IPS DF 19.7 (cell line): Measurements from ENCODE around the gene TMEM120A.

Source experiments
- DNase-seq: peaks from one replicate; pipeline ENCODE4 v3.0.0-alpha.2; 2013; ENCODE audit warnings: low read depth, low spot score

The TMEM120A gene

GRCh38 chr7:75981453-75982305, 12.7 kb downstream of the TMEM120A start:
- DNase-seq = no peak

GRCh38 chr7:75981203-75981452, 13.3 kb downstream of the TMEM120A start:
- no peak for DNase-seq

GRCh38 chr7:75980430-75981202, 13.8 kb downstream of the TMEM120A start:
- no peak for DNase-seq

GRCh38 chr7:75979759-75980429, 14.5 kb downstream of the TMEM120A start:
- DNase-seq = no peak

- no peak for DNase-seq
Observed at GRCh38 chr7:75977743-75978142, 16.7 kb downstream of the TMEM120A start.

GRCh38 chr7:75971961-75972763, 22.2 kb downstream of the TMEM120A start:
- no peak for DNase-seq

GRCh38 chr7:75971309-75971960, 23.0 kb downstream of the TMEM120A start:
- no peak for DNase-seq

- no peak for DNase-seq
Observed at GRCh38 chr7:75969704-75970498, 24.5 kb downstream of the TMEM120A start.

GRCh38 chr7:75969182-75969581, 25.2 kb downstream of the TMEM120A start:
- no peak for DNase-seq

GRCh38 chr7:75968561-75969001, 25.8 kb downstream of the TMEM120A start:
- DNase-seq = no peak

- no peak for DNase-seq
Observed at GRCh38 chr7:75968012-75968411, 26.4 kb downstream of the TMEM120A start.

- no peak for DNase-seq
Observed at GRCh38 chr7:75967487-75967997, 26.9 kb downstream of the TMEM120A start.

GRCh38 chr7:75967055-75967454, 27.3 kb downstream of the TMEM120A start:
- DNase-seq = no peak

- no peak for DNase-seq
Observed at GRCh38 chr7:75966190-75966961, 28.0 kb downstream of the TMEM120A start.

- no peak for DNase-seq
Observed at GRCh38 chr7:75965617-75966016, 28.8 kb downstream of the TMEM120A start.

- DNase-seq = no peak
Observed at GRCh38 chr7:75963381-75963995, 30.9 kb downstream of the TMEM120A start.

- DNase-seq = no peak
Observed at GRCh38 chr7:75962607-75963380, 31.6 kb downstream of the TMEM120A start.

GRCh38 chr7:75961218-75961617, 33.2 kb downstream of the TMEM120A start:
- no peak for DNase-seq
